Suprapubic skin (tissue), 3 donors: ENCODE results near the gene MRFAP1L1.
A peak's percentile ranks its signal among the peaks of the same experiment; 100 is the strongest.

Experiments used
- CTCF ChIP-seq, 2 donors: fragments of 200-600 bp in 1 of 2; fragments of 450-650 bp in 1 of 2; sonication (generic) in 1 of 2; IDR thresholded peaks; one replicate each; pipeline ENCODE4 v1.5.1; 2016 to 2019; ENCODE audit warnings: antibody characterized with exemption in 2 of 2, mild to moderate bottlenecking in 1 of 2, moderate library complexity in 1 of 2
- POLR2A ChIP-seq, 2 donors: fragments of 450-650 bp; IDR thresholded peaks; one replicate each; pipeline ENCODE4 v1.6.1; 2017; ENCODE audit warnings: antibody characterized with exemption in 2 of 2, mild to moderate bottlenecking in 2 of 2, moderate library complexity in 2 of 2

- TF ChIP-seq CTCF (IDR thresholded peaks at IDR 0.05) (peak in 1 of 2 donors; percentile 19), POLR2A (IDR thresholded peaks at IDR 0.05) (no peak)
Observed at GRCh38 chr4:6687947-6688878, 21.5 kb downstream of the MRFAP1L1 start.
